OCI-LY7 (cell line): ENCODE measurements around the gene FAM187B. TPM values are rescaled to one million over a fixed set of nuclear protein-coding genes. Genes with fewer than 3 reads are reported as not detected.
A peak's percentile ranks its signal among the peaks of the same experiment; 100 is the strongest.

ENCODE experiments used
- BruUV-seq: library from RNA; stranded (reverse); fragments of 400-500 nt; replicated peaks from 2 replicates; lab custom pipeline; 2021; lab: Mats Ljungman, UMichigan
- CTCF ChIA-PET: fragments of 300-600 bp; sonication (Branson Sonifier 250); formaldehyde crosslinking; loops from one replicate; lab custom pipeline; 2022; ENCODE audit warnings: antibody characterized with exemption; ENCODE audit not compliant: unreplicated experiment; lab: Charles Lee
- POLR2A ChIA-PET: fragments of 300-600 bp; sonication (Branson Sonifier 250); formaldehyde crosslinking; loops from one replicate; lab custom pipeline; 2022; ENCODE audit warnings: antibody characterized with exemption; lab: Charles Lee
- DNase-seq: peaks from one replicate; pipeline ENCODE4 v3.0.0-alpha.2; 2015; ENCODE audit warnings: low spot score
- H2AFZ ChIP-seq: fragments of 200-600 bp; sonication (generic), shearing (Covaris generic); 2 replicates; pipeline ENCODE4 v1.6.1; 2014; ENCODE audit warnings: mild to moderate bottlenecking, antibody characterized with exemption, low read length, moderate library complexity
- H3K27ac ChIP-seq: fragments of 200-600 bp; sonication (generic); 2 replicates; pipeline ENCODE4 v1.5.1; 2014; ENCODE audit warnings: mixed run types, low read depth, mild to moderate bottlenecking, moderate library complexity, low read length, inconsistent platforms; ENCODE audit not compliant: poor library complexity, severe bottlenecking
- H3K36me3 ChIP-seq: fragments of 200-600 bp; sonication (generic); 2 replicates; pipeline ENCODE4 v1.6.1; 2014; ENCODE audit warnings: mild to moderate bottlenecking, antibody characterized with exemption, low read length, moderate library complexity, mixed read lengths; ENCODE audit not compliant: insufficient read depth
- H3K4me1 ChIP-seq: fragments of 200-600 bp; sonication (generic); 2 replicates; pipeline ENCODE4 v1.5.1; 2014; ENCODE audit warnings: mild to moderate bottlenecking, low read length; ENCODE audit not compliant: insufficient read depth, poor library complexity, severe bottlenecking
- H3K4me2 ChIP-seq: fragments of 200-600 bp; sonication (generic); 2 replicates; pipeline ENCODE4 v1.6.1; 2014; ENCODE audit warnings: mild to moderate bottlenecking, low read length
- H3K4me3 ChIP-seq: fragments of 200-600 bp; sonication (generic); 2 replicates; pipeline ENCODE4 v1.5.1; 2014; ENCODE audit warnings: mild to moderate bottlenecking, low read depth, low read length; ENCODE audit not compliant: poor library complexity, severe bottlenecking
- H3K79me2 ChIP-seq: fragments of 200-600 bp; sonication (generic); 2 replicates; pipeline ENCODE4 v1.6.1; 2016; ENCODE audit warnings: low read depth, mild to moderate bottlenecking, low read length, moderate library complexity, mixed read lengths; ENCODE audit not compliant: insufficient read depth
- H3K9me2 ChIP-seq: fragments of 200-600 bp; sonication (generic); 2 replicates; pipeline ENCODE4 v1.6.1; 2016; ENCODE audit warnings: mild to moderate bottlenecking, low read length, mixed read lengths; ENCODE audit not compliant: insufficient read depth
- H3K9me3 ChIP-seq: fragments of 200-600 bp; sonication (generic); 2 replicates; pipeline ENCODE4 v1.6.1; 2014; ENCODE audit warnings: mild to moderate bottlenecking, mixed run types, low read length, mixed read lengths
- H4K20me1 ChIP-seq: fragments of 200-600 bp; sonication (generic); 2 replicates; pipeline ENCODE4 v1.6.1; 2014; ENCODE audit warnings: mild to moderate bottlenecking, antibody characterized with exemption, low read length, moderate library complexity, mixed read lengths; ENCODE audit not compliant: insufficient read depth
- CTCF ChIP-seq: fragments of 200-600 bp; sonication (generic); conservative IDR thresholded peaks from 2 replicates; pipeline ENCODE4 v1.5.1; 2014; ENCODE audit warnings: mild to moderate bottlenecking, antibody characterized with exemption, low read length, moderate library complexity, mixed read lengths
- EZH2phosphoT487 ChIP-seq: fragments of 200-600 bp; sonication (generic); IDR thresholded peaks from 2 replicates; pipeline ENCODE4 v1.6.1; 2018; ENCODE audit warnings: low read depth, borderline replicate concordance, mild to moderate bottlenecking, mixed run types, antibody characterized with exemption, low read length, moderate library complexity, mixed read lengths
- intact Hi-C: fragments of 100-400 bp; cut with micrococcal nuclease; formaldehyde crosslinking; loops from one replicate; pipeline ENCODE4 v1.10.0; 2022; ENCODE audit not compliant: unreplicated experiment
- total RNA-seq, 2 experiments: library from RNA; depleted of rRNA in 1 of 2; stranded (reverse); fragments of >200 nt in 1 of 2; shearing (Covaris generic) in 1 of 2; gene quantifications; 2 replicates each; pipeline ENCODE4 v1.2.3, GENCODE V29; 2014 to 2022

FAM187B gene
- total RNA-seq, 2 experiments from 2014 or later = not detected

GRCh38 chr19:35236638-35237400 lies 8.3 kb upstream of the FAM187B start:
- BruUV-seq = no TSS peak
- H3K4me1 ChIP-seq = peaks cover 9% of the 10 kb centered on the region
- POLR2A ChIA-PET = interaction anchor here (0.5 to 1.8 kb wide), 3 partner anchors 12 to 82 kb away, joined by 3 to 6 read pairs (median 4); partner anchors contain the start of gene FXYD5
- DNase-seq = peak; percentile 41
- H3K36me3 ChIP-seq = no peaks in the 10 kb centered on the region; the same call in 1 of the 2 replicates
- no peak overlapping the region for H2AFZ ChIP-seq
- H3K79me2 ChIP-seq = no peaks in the 10 kb centered on the region
- H4K20me1 ChIP-seq = no peaks in the 10 kb centered on the region
- intact Hi-C loops = no loop called here
- CTCF ChIA-PET = no interaction called here
- TF ChIP-seq EZH2phosphoT487 (no peak), CTCF (peak; percentile 59)
- H3K9me2 ChIP-seq = no peaks in the 10 kb centered on the region
- H3K27ac ChIP-seq = no peak overlapping the region
- no peak overlapping the region for H3K4me2 ChIP-seq
- H3K9me3 ChIP-seq = peaks cover 10% of the 10 kb centered on the region; the same call in 1 of the 2 replicates
- H3K4me3 ChIP-seq = no peak overlapping the region

GRCh38 chr19:35232912-35233311 lies 4.4 kb upstream of the FAM187B start:
- no peaks in the 10 kb centered on the region for H3K36me3 ChIP-seq
- no TSS peak for BruUV-seq
- ChIA-PET CTCF (no interaction called here), POLR2A (interaction anchor here (0.6 to 1.0 kb wide), 2 partner anchors 10 to 92 kb away, joined by 3 to 7 read pairs; no protein-coding TSS in a partner anchor)
- no peak for DNase-seq
- no peaks in the 10 kb centered on the region for H4K20me1 ChIP-seq
- H3K9me3 ChIP-seq = no peaks in the 10 kb centered on the region
- H3K79me2 ChIP-seq = no peaks in the 10 kb centered on the region
- no peak overlapping the region for H3K4me2 ChIP-seq
- no peaks in the 10 kb centered on the region for H3K4me1 ChIP-seq
- no peak overlapping the region for H3K27ac ChIP-seq
- intact Hi-C loops = no loop called here
- H2AFZ ChIP-seq = no peak overlapping the region
- H3K4me3 ChIP-seq = no peak overlapping the region
- no peak for TF ChIP-seq EZH2phosphoT487
- no peak for TF ChIP-seq CTCF
- no peaks in the 10 kb centered on the region for H3K9me2 ChIP-seq
